ENCODE results near the gene EPAS1.
A peak's percentile ranks its signal among the peaks of the same experiment; 100 is the strongest.

The EPAS1 gene

DNA sequence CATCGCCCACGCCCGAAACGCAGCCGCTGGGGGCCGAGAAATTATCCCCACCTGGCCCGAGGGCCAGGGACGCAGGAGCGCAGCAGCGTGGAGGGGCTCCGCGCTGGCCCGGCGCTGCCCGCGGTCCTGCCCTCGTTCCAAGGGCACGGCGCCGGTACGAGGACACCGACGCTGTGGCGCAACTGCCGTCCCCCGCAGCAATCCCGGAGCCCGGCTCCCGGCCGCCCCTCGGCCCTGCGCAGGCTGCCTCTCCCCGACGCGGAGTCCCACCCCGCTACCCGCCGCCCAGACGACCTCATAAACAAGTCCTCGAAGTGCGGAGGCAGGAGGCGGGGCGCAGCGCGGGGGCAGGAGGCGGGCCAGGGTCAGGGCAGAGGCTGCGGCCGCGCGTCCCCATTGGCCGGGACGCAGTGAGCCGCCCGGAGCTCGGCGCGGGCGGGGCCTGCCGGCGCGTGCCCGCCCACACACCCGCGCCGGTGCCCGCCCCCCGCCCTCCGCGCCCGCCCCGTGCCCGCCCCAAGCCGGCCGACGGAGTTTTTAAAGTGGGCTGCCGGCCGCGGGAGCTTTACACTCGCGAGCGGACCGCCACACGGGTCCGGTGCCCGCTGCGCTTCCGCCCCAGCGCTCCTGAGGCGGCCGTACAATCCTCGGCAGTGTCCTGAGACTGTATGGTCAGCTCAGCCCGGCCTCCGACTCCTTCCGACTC is at the start of gene EPAS1:
Gene EPAS1 (plus strand): TSS at position 568 of the 706 bp plus-strand sequence. CDS start 505 bp downstream, outside the sequence.
- Histone ChIP-seq H3K36me3 (ENCODE audit: control insufficient read depth, low read depth, low read length) (no peaks in the 10 kb centered on the region), H3K4me1 (ENCODE audit: control insufficient read depth, low read depth, low read length) (peaks cover 12% of the 10 kb centered on the region), H3K9me3 (ENCODE audit: control insufficient read depth, low read depth, low read length) (no peaks in the 10 kb centered on the region), H3K27me3 (ENCODE audit: control insufficient read depth, insufficient read depth, low read length) (peaks cover 75% of the 10 kb centered on the region), H3K27ac (ENCODE audit: low read length) (no peak within 1 kb of the TSS), H3K9ac (ENCODE audit: low read length) (no peak within 1 kb of the TSS), H3K4me3 (ENCODE audit: low read length) (peak within 1 kb of the TSS; percentile 68)

DNA sequence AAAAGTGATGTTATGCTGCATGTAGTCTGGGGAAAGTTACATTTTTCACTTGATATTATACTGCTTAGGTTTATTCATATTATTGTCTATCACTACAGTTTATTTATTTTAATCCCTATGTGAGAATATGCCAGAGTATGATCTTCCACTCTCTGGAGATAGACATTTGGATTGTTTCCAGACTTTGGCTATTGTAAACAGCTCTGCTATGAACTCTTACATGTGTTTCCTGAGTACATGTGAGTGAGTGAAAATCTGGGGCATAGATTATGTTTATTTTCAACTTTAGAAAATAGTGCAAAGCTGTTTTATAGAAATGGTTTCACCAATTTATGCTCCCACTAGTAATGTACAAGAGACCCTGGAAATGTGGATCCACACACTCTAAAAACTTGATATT is 49.0 kb upstream of the EPAS1 start:
- H3K4me1 ChIP-seq (ENCODE audit: control insufficient read depth, low read depth, low read length): no peaks in the 10 kb centered on the region
- H3K9me3 ChIP-seq (ENCODE audit: control insufficient read depth, low read depth, low read length): no peaks in the 10 kb centered on the region
- H3K4me3 ChIP-seq (ENCODE audit: low read length): no peak overlapping the region
- H3K9ac ChIP-seq (ENCODE audit: low read length): no peak overlapping the region
- H3K27ac ChIP-seq (ENCODE audit: low read length): no peak overlapping the region
- no peaks in the 10 kb centered on the region for H3K27me3 ChIP-seq (ENCODE audit: control insufficient read depth, insufficient read depth, low read length)
- no peaks in the 10 kb centered on the region for H3K36me3 ChIP-seq (ENCODE audit: control insufficient read depth, low read depth, low read length)

DNA sequence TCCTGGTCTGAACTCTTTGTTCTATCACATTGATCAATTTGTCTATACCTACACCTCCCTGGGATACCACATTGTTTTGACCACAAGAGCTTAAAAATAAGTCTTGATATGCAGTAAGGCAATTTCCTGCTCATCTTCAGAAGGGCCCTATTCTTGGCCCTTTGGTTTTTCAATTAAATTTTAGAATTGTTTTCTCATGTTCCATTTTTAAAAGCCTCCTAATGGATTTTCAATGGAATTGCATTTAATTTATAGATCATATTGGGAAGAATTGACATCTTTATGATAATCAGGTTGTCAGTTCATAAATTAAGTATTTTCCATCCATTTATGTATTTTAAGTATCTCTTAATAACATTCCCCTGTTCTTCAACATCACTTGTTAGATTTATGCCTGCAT is 47.6 kb upstream of the EPAS1 start:
- H3K9me3 ChIP-seq (ENCODE audit: control insufficient read depth, low read depth, low read length): no peaks in the 10 kb centered on the region
- no peak overlapping the region for H3K27ac ChIP-seq (ENCODE audit: low read length)
- no peaks in the 10 kb centered on the region for H3K36me3 ChIP-seq (ENCODE audit: control insufficient read depth, low read depth, low read length)
- H3K9ac ChIP-seq (ENCODE audit: low read length): no peak overlapping the region
- H3K4me3 ChIP-seq (ENCODE audit: low read length): no peak overlapping the region
- H3K4me1 ChIP-seq (ENCODE audit: control insufficient read depth, low read depth, low read length): no peaks in the 10 kb centered on the region
- H3K27me3 ChIP-seq (ENCODE audit: control insufficient read depth, insufficient read depth, low read length): no peaks in the 10 kb centered on the region

GRCh38 chr2:46252891-46253659 is 44.1 kb upstream of the EPAS1 start:
- no peaks in the 10 kb centered on the region for H3K9me3 ChIP-seq (ENCODE audit: control insufficient read depth, low read depth, low read length)
- H3K27ac ChIP-seq (ENCODE audit: low read length): no peak overlapping the region
- no peak overlapping the region for H3K9ac ChIP-seq (ENCODE audit: low read length)
- H3K4me1 ChIP-seq (ENCODE audit: control insufficient read depth, low read depth, low read length): no peaks in the 10 kb centered on the region
- no peaks in the 10 kb centered on the region for H3K27me3 ChIP-seq (ENCODE audit: control insufficient read depth, insufficient read depth, low read length)
- no peak overlapping the region for H3K4me3 ChIP-seq (ENCODE audit: low read length)
- no peaks in the 10 kb centered on the region for H3K36me3 ChIP-seq (ENCODE audit: control insufficient read depth, low read depth, low read length)

DNA sequence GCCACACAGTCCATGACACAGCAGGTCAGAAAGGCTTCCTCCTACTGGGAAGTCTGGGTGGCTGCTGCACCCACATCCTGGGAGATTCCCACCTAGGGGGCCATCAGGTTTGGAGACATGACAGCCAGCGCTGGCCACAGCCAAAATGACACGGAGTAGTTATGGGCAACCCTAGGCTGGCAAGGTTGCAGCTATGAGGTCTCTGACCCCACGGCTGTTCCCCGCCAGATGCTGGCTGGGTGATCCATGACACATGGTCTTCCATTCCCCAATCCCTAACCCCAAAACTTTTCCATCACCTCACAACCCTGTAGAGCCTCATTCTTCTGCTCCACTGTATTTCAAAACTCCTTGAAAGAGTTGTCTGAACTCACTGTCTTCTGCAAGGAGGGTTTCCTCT is 42.7 kb upstream of the EPAS1 start:
- no peak overlapping the region for H3K9ac ChIP-seq (ENCODE audit: low read length)
- H3K27me3 ChIP-seq (ENCODE audit: control insufficient read depth, insufficient read depth, low read length): no peaks in the 10 kb centered on the region
- H3K27ac ChIP-seq (ENCODE audit: low read length): no peak overlapping the region
- H3K9me3 ChIP-seq (ENCODE audit: control insufficient read depth, low read depth, low read length): no peaks in the 10 kb centered on the region
- no peaks in the 10 kb centered on the region for H3K36me3 ChIP-seq (ENCODE audit: control insufficient read depth, low read depth, low read length)
- H3K4me1 ChIP-seq (ENCODE audit: control insufficient read depth, low read depth, low read length): no peaks in the 10 kb centered on the region
- no peak overlapping the region for H3K4me3 ChIP-seq (ENCODE audit: low read length)

DNA sequence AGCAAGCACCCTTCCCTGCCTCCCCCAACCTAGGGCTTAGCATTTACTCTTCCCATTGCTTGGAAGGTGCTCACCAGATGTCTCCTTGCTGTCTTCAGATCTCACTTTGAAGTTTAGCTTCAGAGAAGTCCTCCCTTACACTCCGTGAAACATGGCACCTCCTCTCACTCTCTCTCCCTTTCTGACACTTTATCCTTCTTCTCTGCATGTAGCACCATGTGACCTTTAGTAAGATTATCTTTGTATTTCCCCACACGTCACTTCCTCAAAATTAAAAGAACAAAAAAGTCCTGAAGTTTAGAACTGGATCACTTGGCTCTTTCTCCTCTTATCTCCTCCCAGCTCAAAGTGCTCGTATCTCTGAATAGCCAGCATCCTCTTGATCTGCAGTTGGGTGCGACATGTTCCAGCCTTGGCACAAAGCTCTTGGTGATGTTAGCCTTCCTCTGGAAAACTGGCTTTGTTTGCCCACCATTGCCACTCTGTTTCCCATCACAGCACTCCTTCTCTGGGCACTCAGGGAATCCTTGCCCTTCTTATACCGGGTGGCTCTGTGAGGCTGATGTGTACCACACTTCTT is 40.6 kb upstream of the EPAS1 start:
- no peak overlapping the region for H3K4me3 ChIP-seq (ENCODE audit: low read length)
- H3K9me3 ChIP-seq (ENCODE audit: control insufficient read depth, low read depth, low read length): no peaks in the 10 kb centered on the region
- H3K27ac ChIP-seq (ENCODE audit: low read length): no peak overlapping the region
- no peaks in the 10 kb centered on the region for H3K4me1 ChIP-seq (ENCODE audit: control insufficient read depth, low read depth, low read length)
- H3K36me3 ChIP-seq (ENCODE audit: control insufficient read depth, low read depth, low read length): no peaks in the 10 kb centered on the region
- no peaks in the 10 kb centered on the region for H3K27me3 ChIP-seq (ENCODE audit: control insufficient read depth, insufficient read depth, low read length)
- H3K9ac ChIP-seq (ENCODE audit: low read length): no peak overlapping the region

DNA sequence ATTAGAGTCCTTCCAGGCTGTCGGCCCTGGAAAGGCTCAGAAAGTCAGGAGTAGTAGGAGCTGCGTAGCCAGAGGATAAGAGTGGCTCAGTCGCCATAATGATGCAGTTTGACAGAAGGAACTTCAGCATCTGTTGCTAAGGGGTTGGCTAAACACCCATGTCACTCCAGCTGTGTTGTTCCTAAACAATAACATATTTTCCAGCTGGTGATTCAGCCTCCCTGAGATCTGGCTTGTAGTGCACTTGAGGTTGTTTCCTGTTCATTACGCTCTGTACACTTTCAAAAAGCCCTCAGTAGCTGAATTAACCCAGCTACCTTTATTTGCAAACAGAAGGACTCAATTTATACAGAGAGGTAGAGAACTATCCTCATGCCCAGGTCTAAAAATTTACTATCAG is 39.7 kb upstream of the EPAS1 start:
- no peaks in the 10 kb centered on the region for H3K4me1 ChIP-seq (ENCODE audit: control insufficient read depth, low read depth, low read length)
- no peaks in the 10 kb centered on the region for H3K27me3 ChIP-seq (ENCODE audit: control insufficient read depth, insufficient read depth, low read length)
- H3K36me3 ChIP-seq (ENCODE audit: control insufficient read depth, low read depth, low read length): no peaks in the 10 kb centered on the region
- H3K27ac ChIP-seq (ENCODE audit: low read length): no peak overlapping the region
- no peak overlapping the region for H3K4me3 ChIP-seq (ENCODE audit: low read length)
- H3K9me3 ChIP-seq (ENCODE audit: control insufficient read depth, low read depth, low read length): no peaks in the 10 kb centered on the region
- H3K9ac ChIP-seq (ENCODE audit: low read length): no peak overlapping the region

GRCh38 chr2:46257980-46258379 is 39.2 kb upstream of the EPAS1 start:
- Histone ChIP-seq H3K4me1 (ENCODE audit: control insufficient read depth, low read depth, low read length) (no peaks in the 10 kb centered on the region), H3K36me3 (ENCODE audit: control insufficient read depth, low read depth, low read length) (no peaks in the 10 kb centered on the region), H3K9ac (ENCODE audit: low read length) (no peak overlapping the region), H3K27me3 (ENCODE audit: control insufficient read depth, insufficient read depth, low read length) (no peaks in the 10 kb centered on the region), H3K9me3 (ENCODE audit: control insufficient read depth, low read depth, low read length) (no peaks in the 10 kb centered on the region), H3K4me3 (ENCODE audit: low read length) (no peak overlapping the region), H3K27ac (ENCODE audit: low read length) (no peak overlapping the region)

GRCh38 chr2:46258937-46259776 is 38.0 kb upstream of the EPAS1 start:
- no peak overlapping the region for H3K27ac ChIP-seq (ENCODE audit: low read length)
- H3K4me1 ChIP-seq (ENCODE audit: control insufficient read depth, low read depth, low read length): no peaks in the 10 kb centered on the region
- H3K9me3 ChIP-seq (ENCODE audit: control insufficient read depth, low read depth, low read length): no peaks in the 10 kb centered on the region
- H3K36me3 ChIP-seq (ENCODE audit: control insufficient read depth, low read depth, low read length): no peaks in the 10 kb centered on the region
- no peak overlapping the region for H3K4me3 ChIP-seq (ENCODE audit: low read length)
- H3K9ac ChIP-seq (ENCODE audit: low read length): no peak overlapping the region
- H3K27me3 ChIP-seq (ENCODE audit: control insufficient read depth, insufficient read depth, low read length): no peaks in the 10 kb centered on the region

- Histone ChIP-seq H3K36me3 (ENCODE audit: control insufficient read depth, low read depth, low read length) (no peaks in the 10 kb centered on the region), H3K9me3 (ENCODE audit: control insufficient read depth, low read depth, low read length) (no peaks in the 10 kb centered on the region), H3K27ac (ENCODE audit: low read length) (no peak overlapping the region)
Measured at GRCh38 chr2:46259777-46260168, 37.4 kb upstream of the EPAS1 start.

DNA sequence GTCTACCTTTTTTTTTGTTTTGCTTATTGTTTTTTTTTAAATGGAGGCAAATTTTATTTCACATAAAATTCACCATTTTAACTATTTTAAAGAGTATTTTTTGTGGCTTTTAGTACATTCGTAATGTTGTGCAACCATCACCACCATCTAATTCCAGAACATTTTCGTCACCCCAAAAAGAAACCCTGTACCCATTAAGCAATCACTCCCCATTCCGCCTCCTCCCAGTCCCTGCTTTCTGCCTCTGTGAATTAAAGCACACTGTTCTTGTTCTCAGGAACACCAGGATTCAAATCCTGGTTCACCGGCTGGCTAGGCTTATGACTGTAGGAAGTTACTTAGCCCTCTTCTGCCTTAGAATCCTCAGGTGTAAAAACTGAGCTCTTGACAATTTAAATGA is 36.9 kb upstream of the EPAS1 start:
- H3K27ac ChIP-seq (ENCODE audit: low read length): no peak overlapping the region
- no peaks in the 10 kb centered on the region for H3K9me3 ChIP-seq (ENCODE audit: control insufficient read depth, low read depth, low read length)
- no peaks in the 10 kb centered on the region for H3K4me1 ChIP-seq (ENCODE audit: control insufficient read depth, low read depth, low read length)
- no peaks in the 10 kb centered on the region for H3K36me3 ChIP-seq (ENCODE audit: control insufficient read depth, low read depth, low read length)
- H3K9ac ChIP-seq (ENCODE audit: low read length): no peak overlapping the region
- no peak overlapping the region for H3K4me3 ChIP-seq (ENCODE audit: low read length)
- H3K27me3 ChIP-seq (ENCODE audit: control insufficient read depth, insufficient read depth, low read length): no peaks in the 10 kb centered on the region

More at GRCh38 chr2:46259777-46260168, 37.4 kb upstream of the EPAS1 start:
- Histone ChIP-seq H3K9ac (ENCODE audit: low read length) (no peak overlapping the region), H3K4me3 (ENCODE audit: low read length) (no peak overlapping the region), H3K27me3 (ENCODE audit: control insufficient read depth, insufficient read depth, low read length) (no peaks in the 10 kb centered on the region), H3K4me1 (ENCODE audit: control insufficient read depth, low read depth, low read length) (no peaks in the 10 kb centered on the region)

Measured in iPS-18a (cell line).